ENCODE measurements around the gene FAM149B1. TPM values are rescaled to one million over a fixed set of nuclear protein-coding genes. Genes with fewer than 3 reads are reported as not detected.

FAM149B1 gene
- total RNA-seq, 1 experiment from 2014 or later: 14.1 TPM

DNA sequence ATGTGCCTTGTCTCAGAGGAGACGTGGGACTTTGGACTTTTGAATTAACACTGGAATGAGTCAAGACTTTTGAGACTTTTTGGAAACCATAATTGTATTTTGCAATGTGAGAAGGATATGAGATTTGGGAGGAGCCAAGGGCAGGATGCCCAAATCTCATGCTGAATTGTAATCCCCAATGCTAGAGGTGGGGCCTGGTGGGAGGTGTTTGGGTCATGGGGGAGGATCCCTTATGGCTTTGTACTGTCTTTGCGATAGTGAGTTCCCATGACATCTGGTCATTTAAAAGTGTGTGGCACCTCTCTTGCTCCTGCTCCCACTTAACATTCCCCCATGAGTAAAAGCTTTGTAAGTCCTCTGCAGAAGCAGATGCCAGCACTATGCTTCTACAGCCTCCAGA lies 40.0 kb downstream of the FAM149B1 start:
- H3K9me3 Mint-ChIP-seq (ENCODE audit: unreplicated experiment): peaks cover 19% of the 10 kb centered on the region
- peaks cover 9% of the 10 kb centered on the region for H3K4me1 Mint-ChIP-seq (ENCODE audit: low read depth, unreplicated experiment)
- peak overlapping the region; percentile 32 for H3K27ac Mint-ChIP-seq (ENCODE audit: unreplicated experiment)
- H3K36me3 Mint-ChIP-seq (ENCODE audit: insufficient read depth, unreplicated experiment): peaks cover 6% of the 10 kb centered on the region
- Histone ChIP-seq H3K4me1 (peaks cover 3% of the 10 kb centered on the region; the same call in 1 of the 2 replicates), H3K27me3 (replicated peaks; ENCODE audit: control insufficient read depth, insufficient read depth, low read length) (no peaks in the 10 kb centered on the region), H3K4me3 (ENCODE audit: low read depth, low read length) (no peak overlapping the region), H3K36me3 (ENCODE audit: control insufficient read depth, insufficient read depth, low read length) (no peaks in the 10 kb centered on the region; the same call in 1 of the 2 replicates), H3K9me3 (peaks cover 13% of the 10 kb centered on the region)
- intact Hi-C loops (cut with micrococcal nuclease; ENCODE audit: unreplicated experiment): no loop called here
- ChIA-PET POLR2A (interaction anchor here (0.5 kb wide), 1 partner anchor 111 kb away, joined by 3 read pairs; the partner anchor contains the start of gene P4HA1), CTCF (no interaction called here)
- no peak overlapping the region for H3K4me3 Mint-ChIP-seq (ENCODE audit: unreplicated experiment)
- no peaks in the 10 kb centered on the region for H3K27me3 Mint-ChIP-seq (ENCODE audit: insufficient read depth, unreplicated experiment)
- no TSS peak for BruUV-seq (replicated peaks)
- TF ChIP-seq CTCF (IDR thresholded peaks at IDR 0.05; ENCODE audit: insufficient read depth in 1 of 2, low read depth in 1 of 2, low read length in 1 of 2, severe bottlenecking in 1 of 2, unreplicated experiment in 1 of 2): no peak
- no peak for DNase-seq

- TF ChIP-seq CTCF (IDR thresholded peaks at IDR 0.05; ENCODE audit: insufficient read depth in 1 of 2, low read depth in 1 of 2, low read length in 1 of 2, severe bottlenecking in 1 of 2, unreplicated experiment in 1 of 2): no peak
- no TSS peak for BruUV-seq (replicated peaks)
- H3K9me3 ChIP-seq: peaks cover 13% of the 10 kb centered on the region
- ChIA-PET POLR2A (interaction anchor here (0.8 kb wide), 1 partner anchor 41 kb away, joined by 4 read pairs; no protein-coding TSS in a partner anchor), CTCF (interaction anchor here (0.6 to 1.0 kb wide), 2 partner anchors 28 to 113 kb away, joined by 3 read pairs; partner anchors contain the start of gene P4HA1)
- intact Hi-C loops (cut with micrococcal nuclease; ENCODE audit: unreplicated experiment): no loop called here
- no peak overlapping the region for H3K4me3 ChIP-seq (ENCODE audit: low read depth, low read length)
- Mint-ChIP-seq H3K4me1 (ENCODE audit: low read depth, unreplicated experiment) (peaks cover 9% of the 10 kb centered on the region), H3K4me3 (ENCODE audit: unreplicated experiment) (no peak overlapping the region), H3K36me3 (ENCODE audit: insufficient read depth, unreplicated experiment) (peaks cover 6% of the 10 kb centered on the region), H3K27me3 (ENCODE audit: insufficient read depth, unreplicated experiment) (no peaks in the 10 kb centered on the region), H3K27ac (ENCODE audit: unreplicated experiment) (no peak overlapping the region), H3K9me3 (ENCODE audit: unreplicated experiment) (peaks cover 19% of the 10 kb centered on the region)
- peaks cover 3% of the 10 kb centered on the region; the same call in 1 of the 2 replicates for H3K4me1 ChIP-seq
- DNase-seq: no peak
- H3K27me3 ChIP-seq (replicated peaks; ENCODE audit: control insufficient read depth, insufficient read depth, low read length): no peaks in the 10 kb centered on the region
- no peaks in the 10 kb centered on the region; the same call in 1 of the 2 replicates for H3K36me3 ChIP-seq (ENCODE audit: control insufficient read depth, insufficient read depth, low read length)
These were observed 41.8 kb downstream of the FAM149B1 start for GRCh38 chr10:73209705-73210104.

GRCh38 chr10:73210395-73211105 lies 42.6 kb downstream of the FAM149B1 start:
- H3K27ac Mint-ChIP-seq (ENCODE audit: unreplicated experiment): no peak overlapping the region
- POLR2A ChIA-PET: interaction anchor here (0.6 kb wide), 1 partner anchor 285 kb away, joined by 6 read pairs; no protein-coding TSS in a partner anchor
- CTCF ChIA-PET: no interaction called here
- BruUV-seq (replicated peaks): no TSS peak
- Histone ChIP-seq H3K36me3 (ENCODE audit: control insufficient read depth, insufficient read depth, low read length) (no peaks in the 10 kb centered on the region; the same call in 1 of the 2 replicates), H3K27me3 (replicated peaks; ENCODE audit: control insufficient read depth, insufficient read depth, low read length) (no peaks in the 10 kb centered on the region), H3K4me1 (peaks cover 3% of the 10 kb centered on the region; the same call in 1 of the 2 replicates), H3K4me3 (ENCODE audit: low read depth, low read length) (no peak overlapping the region), H3K9me3 (peaks cover 13% of the 10 kb centered on the region)
- H3K36me3 Mint-ChIP-seq (ENCODE audit: insufficient read depth, unreplicated experiment): peaks cover 6% of the 10 kb centered on the region
- H3K9me3 Mint-ChIP-seq (ENCODE audit: unreplicated experiment): peaks cover 16% of the 10 kb centered on the region
- H3K4me1 Mint-ChIP-seq (ENCODE audit: low read depth, unreplicated experiment): peaks cover 9% of the 10 kb centered on the region
- no peaks in the 10 kb centered on the region for H3K27me3 Mint-ChIP-seq (ENCODE audit: insufficient read depth, unreplicated experiment)
- no peak for TF ChIP-seq CTCF (IDR thresholded peaks at IDR 0.05; ENCODE audit: insufficient read depth in 1 of 2, low read depth in 1 of 2, low read length in 1 of 2, severe bottlenecking in 1 of 2, unreplicated experiment in 1 of 2)
- no peak overlapping the region for H3K4me3 Mint-ChIP-seq (ENCODE audit: unreplicated experiment)
- intact Hi-C loops (cut with micrococcal nuclease; ENCODE audit: unreplicated experiment): no loop called here
- no peak for DNase-seq
